GM06990 (cell line): ENCODE results near the gene GMPPA.

Experiments used
- DNase-seq: peaks from one replicate; pipeline ENCODE4 v3.0.0-alpha.2; 2011; ENCODE audit not compliant: insufficient read length; ENCODE audit errors: extremely low read depth
- H3K27me3 ChIP-seq: replicated peaks from 2 replicates; pipeline ENCODE4 v1.6.0; 2011; ENCODE audit warnings: low read length; ENCODE audit not compliant: control insufficient read depth, insufficient read depth
- H3K36me3 ChIP-seq: 2 replicates; pipeline ENCODE4 v1.5.1; 2011; ENCODE audit warnings: low read length; ENCODE audit not compliant: control insufficient read depth, insufficient read depth
- H3K4me3 ChIP-seq: replicated peaks from 2 replicates; pipeline ENCODE4 v1.5.1; 2011; ENCODE audit warnings: low read depth, mild to moderate bottlenecking, control low read depth, low read length
- CTCF ChIP-seq: IDR thresholded peaks from 2 replicates; pipeline ENCODE4 v1.5.1; 2011; ENCODE audit warnings: low read length, control low read depth, mild to moderate bottlenecking, inconsistent platforms; ENCODE audit not compliant: insufficient read depth, poor library complexity, severe bottlenecking

GMPPA gene

GRCh38 chr2:219486380-219486959, 12.2 kb upstream of the GMPPA start:
- Histone ChIP-seq H3K36me3 (no peaks in the 10 kb centered on the region), H3K27me3 (peaks cover 1% of the 10 kb centered on the region; the same call in 1 of the 2 replicates), H3K4me3 (no peak overlapping the region)
- no peak for TF ChIP-seq CTCF
- DNase-seq, result no peak

- no peak for TF ChIP-seq CTCF
- no peaks in the 10 kb centered on the region for H3K36me3 ChIP-seq
- no peaks in the 10 kb centered on the region; the same call in 1 of the 2 replicates for H3K27me3 ChIP-seq
- DNase-seq, result no peak
- no peak overlapping the region for H3K4me3 ChIP-seq
Measured at GRCh38 chr2:219488149-219488843, 10.4 kb upstream of the GMPPA start.

GRCh38 chr2:219488844-219489194, 9.9 kb upstream of the GMPPA start:
- TF ChIP-seq CTCF, result no peak
- H3K27me3 ChIP-seq, result no peaks in the 10 kb centered on the region; the same call in 1 of the 2 replicates
- no peak overlapping the region for H3K4me3 ChIP-seq
- H3K36me3 ChIP-seq, result no peaks in the 10 kb centered on the region
- no peak for DNase-seq

GRCh38 chr2:219489315-219489714, 9.4 kb upstream of the GMPPA start:
- no peak for TF ChIP-seq CTCF
- no peak for DNase-seq
- no peak overlapping the region for H3K4me3 ChIP-seq
- no peaks in the 10 kb centered on the region for H3K36me3 ChIP-seq
- H3K27me3 ChIP-seq, result no peaks in the 10 kb centered on the region; the same call in 1 of the 2 replicates

GRCh38 chr2:219490186-219490585, 8.5 kb upstream of the GMPPA start:
- no peak for TF ChIP-seq CTCF
- DNase-seq, result no peak
- Histone ChIP-seq H3K36me3 (no peaks in the 10 kb centered on the region), H3K4me3 (no peak overlapping the region), H3K27me3 (no peaks in the 10 kb centered on the region; the same call in 1 of the 2 replicates)
